ENCODE measurements around the gene URB1.
"Not testable (repeated sequence)": the region's sequence is repeated elsewhere in the genome, so short reads cannot be mapped to it uniquely, and the experiment has no call there.

Gene URB1

DNA sequence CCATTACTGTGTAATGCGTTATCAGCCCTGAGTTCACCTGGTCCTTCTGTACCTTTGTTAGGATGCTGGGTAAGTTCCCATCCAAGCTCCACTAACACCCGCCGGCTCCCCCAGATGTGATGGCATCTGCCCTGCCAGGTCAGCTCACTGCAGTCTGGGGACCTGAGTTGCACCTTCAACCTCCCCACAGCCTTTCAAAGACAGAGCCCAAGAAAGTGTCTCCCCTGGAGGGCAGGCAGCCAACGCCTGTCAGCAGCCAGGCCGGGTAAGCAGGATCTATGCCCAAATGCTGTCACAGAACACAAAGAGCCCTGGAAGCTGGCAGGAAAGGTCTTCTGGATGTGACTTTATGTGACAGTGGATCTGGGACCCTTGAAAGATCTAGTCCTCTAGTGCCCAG is 80.5 kb downstream of the URB1 start:
- no peak overlapping the region for H3K27ac ChIP-seq
- no peak for TF ChIP-seq CTCF (conservative IDR thresholded peaks at IDR 0.05; ENCODE audit: low read depth)
- no peak for DNase-seq (ENCODE audit: low spot score)
- CTCF ChIA-PET = no interaction called here
- POLR2A ChIA-PET (ENCODE audit: low non-redundant PET) = no interaction called here

- no peak for TF ChIP-seq CTCF (conservative IDR thresholded peaks at IDR 0.05; ENCODE audit: low read depth)
- no peak overlapping the region for H3K27ac ChIP-seq
- ChIA-PET CTCF (no interaction called here), POLR2A (ENCODE audit: low non-redundant PET) (no interaction called here)
- DNase-seq (ENCODE audit: low spot score) = no peak
Observed at GRCh38 chr21:32311621-32312020, 81.2 kb downstream of the URB1 start.

GRCh38 chr21:32310976-32311375 is 81.8 kb downstream of the URB1 start:
- DNase-seq (ENCODE audit: low spot score); H3K27ac ChIP-seq; CTCF ChIA-PET; POLR2A ChIA-PET (ENCODE audit: low non-redundant PET): not testable (repeated sequence)

GRCh38 chr21:32309906-32310460 is 82.8 kb downstream of the URB1 start:
- POLR2A ChIA-PET (ENCODE audit: low non-redundant PET) = no interaction called here
- DNase-seq (ENCODE audit: low spot score) = no peak
- CTCF ChIA-PET = no interaction called here
- no peak for TF ChIP-seq CTCF (conservative IDR thresholded peaks at IDR 0.05; ENCODE audit: low read depth)
- 0 out of 2 replicates have a peak overlapping the region, but pooled peaks have one; percentile 11 for H3K27ac ChIP-seq

DNA sequence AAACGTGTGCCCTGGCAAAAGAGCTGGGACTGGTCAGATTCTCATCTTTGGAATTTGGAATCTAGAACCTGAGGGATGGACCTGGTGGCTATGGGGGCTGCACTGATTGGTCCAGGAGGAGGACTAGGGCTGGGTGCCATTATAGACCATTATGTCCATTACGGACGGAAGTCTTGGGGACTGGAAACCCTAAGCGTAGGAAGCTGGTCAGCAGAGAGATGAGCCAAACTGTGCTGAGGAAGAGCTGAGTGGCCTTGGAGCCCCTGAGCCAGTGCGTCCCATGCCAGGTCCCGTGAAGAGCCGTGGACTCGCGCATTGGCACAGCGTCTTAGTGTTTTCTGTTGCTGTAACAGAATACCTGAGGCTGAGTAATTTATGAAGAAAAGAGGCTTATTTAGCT is 84.1 kb downstream of the URB1 start:
- no peak overlapping the region for H3K27ac ChIP-seq
- CTCF ChIA-PET = no interaction called here
- no peak for TF ChIP-seq CTCF (conservative IDR thresholded peaks at IDR 0.05; ENCODE audit: low read depth)
- POLR2A ChIA-PET (ENCODE audit: low non-redundant PET) = no interaction called here
- DNase-seq (ENCODE audit: low spot score) = no peak

- no peak for TF ChIP-seq CTCF (conservative IDR thresholded peaks at IDR 0.05; ENCODE audit: low read depth)
- H3K27ac ChIP-seq = no peak overlapping the region
- ChIA-PET POLR2A (ENCODE audit: low non-redundant PET) (no interaction called here), CTCF (interaction anchor here (0.7 kb wide), 1 partner anchor 294 kb away, joined by 4 read pairs; no protein-coding TSS in a partner anchor)
- no peak for DNase-seq (ENCODE audit: low spot score)
Observed at GRCh38 chr21:32307706-32308105, 85.1 kb downstream of the URB1 start.

DNA sequence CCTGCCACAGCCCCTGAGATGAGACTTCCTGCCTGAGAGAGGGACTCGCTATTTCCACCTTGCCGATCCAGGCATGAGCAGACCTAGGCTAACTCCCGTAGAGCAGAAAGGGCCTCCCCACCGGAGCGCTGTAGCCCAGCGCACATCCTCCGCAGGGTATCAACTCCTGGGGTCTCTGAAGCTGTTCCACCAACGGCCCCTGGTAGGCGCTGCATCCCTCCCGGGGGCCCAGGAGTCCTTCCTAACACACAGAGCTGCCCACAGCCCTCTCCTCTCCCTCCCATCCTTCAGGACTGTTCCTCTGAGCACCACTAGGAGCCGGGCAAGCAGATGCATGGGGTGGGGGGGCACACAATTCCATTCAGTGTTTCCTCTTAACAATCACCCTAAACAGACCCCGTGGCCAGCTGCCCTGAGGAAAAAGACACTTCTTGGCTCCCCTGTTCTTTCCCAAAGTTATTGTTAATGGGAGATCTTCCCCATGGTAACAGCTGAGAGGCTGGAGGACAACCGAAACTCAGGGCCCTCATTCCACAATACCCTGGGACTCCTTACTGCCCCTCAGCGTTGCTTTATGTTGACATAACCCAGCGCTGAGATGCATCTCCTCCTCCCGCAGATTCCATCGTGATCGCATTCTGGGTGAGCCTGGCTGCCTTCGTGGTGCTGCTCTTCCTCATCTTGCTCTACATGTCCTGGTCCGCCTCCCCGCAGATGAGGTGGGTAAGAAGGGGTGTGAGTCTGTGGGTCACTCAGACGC is 86.6 kb downstream of the URB1 start:
- no peak for TF ChIP-seq CTCF (conservative IDR thresholded peaks at IDR 0.05; ENCODE audit: low read depth)
- no peak for DNase-seq (ENCODE audit: low spot score)
- ChIA-PET CTCF (no interaction called here), POLR2A (ENCODE audit: low non-redundant PET) (no interaction called here)
- no peak overlapping the region for H3K27ac ChIP-seq
